ENCODE results near the gene CNTNAP2. TPM values are rescaled to one million over a fixed set of nuclear protein-coding genes. Genes with fewer than 3 reads are reported as not detected.

CNTNAP2 gene
- total RNA-seq, 4 donors from 2014 or later: not detected

GRCh38 chr7:146956321-146956720 lies 839.7 kb downstream of the CNTNAP2 start:
- Histone ChIP-seq H3K4me3 (no peak overlapping the region), H3K27me3 (no peaks in the 10 kb centered on the region), H3K36me3 (no peaks in the 10 kb centered on the region), H3K9me3 (no peaks in the 10 kb centered on the region), H3K27ac (no peak overlapping the region), H3K4me1 (no peaks in the 10 kb centered on the region)
- DNase-seq (no peak), ATAC-seq (no peak)
- intact Hi-C loops (cut with DNase I; ENCODE audit: low total_unique reads) (no loop called here), in situ Hi-C loops (cut with MboI; ENCODE audit: low sequenced_read_pairs in 4 of 4) (no loop called here)
- TF ChIP-seq, protein P1, sequence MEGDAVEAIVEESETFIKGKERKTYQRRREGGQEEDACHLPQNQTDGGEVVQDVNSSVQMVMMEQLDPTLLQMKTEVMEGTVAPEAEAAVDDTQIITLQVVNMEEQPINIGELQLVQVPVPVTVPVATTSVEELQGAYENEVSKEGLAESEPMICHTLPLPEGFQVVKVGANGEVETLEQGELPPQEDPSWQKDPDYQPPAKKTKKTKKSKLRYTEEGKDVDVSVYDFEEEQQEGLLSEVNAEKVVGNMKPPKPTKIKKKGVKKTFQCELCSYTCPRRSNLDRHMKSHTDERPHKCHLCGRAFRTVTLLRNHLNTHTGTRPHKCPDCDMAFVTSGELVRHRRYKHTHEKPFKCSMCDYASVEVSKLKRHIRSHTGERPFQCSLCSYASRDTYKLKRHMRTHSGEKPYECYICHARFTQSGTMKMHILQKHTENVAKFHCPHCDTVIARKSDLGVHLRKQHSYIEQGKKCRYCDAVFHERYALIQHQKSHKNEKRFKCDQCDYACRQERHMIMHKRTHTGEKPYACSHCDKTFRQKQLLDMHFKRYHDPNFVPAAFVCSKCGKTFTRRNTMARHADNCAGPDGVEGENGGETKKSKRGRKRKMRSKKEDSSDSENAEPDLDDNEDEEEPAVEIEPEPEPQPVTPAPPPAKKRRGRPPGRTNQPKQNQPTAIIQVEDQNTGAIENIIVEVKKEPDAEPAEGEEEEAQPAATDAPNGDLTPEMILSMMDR (IDR thresholded peaks at IDR 0.05 in 4 of 5, conservative IDR thresholded peaks at IDR 0.05 in 1 of 5): no peak
- no peak for TF ChIP-seq POLR2A (IDR thresholded peaks at IDR 0.05)

DNA sequence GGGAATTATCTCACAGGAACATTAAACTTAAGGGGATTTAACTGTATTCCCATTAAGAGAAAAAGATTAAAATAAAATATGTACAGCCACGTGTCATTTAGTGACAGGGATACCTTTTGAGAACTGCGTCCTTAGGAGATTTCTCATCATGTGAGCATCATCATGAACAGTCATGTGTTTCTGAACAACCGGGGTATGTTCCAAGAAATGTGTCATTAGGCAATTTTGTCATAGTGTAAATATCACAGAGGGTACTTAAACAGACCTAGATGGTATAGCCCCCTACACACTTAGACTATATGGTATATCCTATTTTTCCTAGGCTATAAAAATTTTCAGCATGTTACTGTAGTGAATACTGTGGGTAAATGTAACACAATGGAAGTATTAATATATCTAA lies 840.3 kb downstream of the CNTNAP2 start:
- no peak overlapping the region for H3K27ac ChIP-seq
- no peak for ATAC-seq
- DNase-seq: no peak
- no peak for TF ChIP-seq POLR2A (IDR thresholded peaks at IDR 0.05)
- TF ChIP-seq, protein P1 (IDR thresholded peaks at IDR 0.05 in 4 of 5, conservative IDR thresholded peaks at IDR 0.05 in 1 of 5): no peak
- in situ Hi-C loops (cut with MboI; ENCODE audit: low sequenced_read_pairs in 4 of 4): no loop called here
- no peaks in the 10 kb centered on the region for H3K4me1 ChIP-seq
- H3K27me3 ChIP-seq: no peaks in the 10 kb centered on the region
- no peaks in the 10 kb centered on the region for H3K9me3 ChIP-seq
- no peak overlapping the region for H3K4me3 ChIP-seq
- H3K36me3 ChIP-seq: no peaks in the 10 kb centered on the region
- intact Hi-C loops (cut with DNase I; ENCODE audit: low total_unique reads): no loop called here

- Histone ChIP-seq H3K4me1 (no peaks in the 10 kb centered on the region), H3K27me3 (no peaks in the 10 kb centered on the region), H3K36me3 (no peaks in the 10 kb centered on the region), H3K4me3 (no peak overlapping the region), H3K27ac (no peak overlapping the region), H3K9me3 (no peaks in the 10 kb centered on the region)
- TF ChIP-seq, protein P1 (IDR thresholded peaks at IDR 0.05 in 4 of 5, conservative IDR thresholded peaks at IDR 0.05 in 1 of 5): no peak
- TF ChIP-seq POLR2A (IDR thresholded peaks at IDR 0.05): no peak
- ATAC-seq (no peak), DNase-seq (no peak)
- in situ Hi-C loops (cut with MboI; ENCODE audit: low sequenced_read_pairs in 4 of 4): no loop called here
- intact Hi-C loops (cut with DNase I; ENCODE audit: low total_unique reads): no loop called here
These were observed 844.3 kb downstream of the CNTNAP2 start for GRCh38 chr7:146960773-146961391.

GRCh38 chr7:146961617-146962016 lies 845.0 kb downstream of the CNTNAP2 start:
- H3K4me1 ChIP-seq: no peaks in the 10 kb centered on the region
- TF ChIP-seq, protein P1 (IDR thresholded peaks at IDR 0.05 in 4 of 5, conservative IDR thresholded peaks at IDR 0.05 in 1 of 5): no peak
- no peak for TF ChIP-seq POLR2A (IDR thresholded peaks at IDR 0.05)
- no peaks in the 10 kb centered on the region for H3K36me3 ChIP-seq
- no peaks in the 10 kb centered on the region for H3K27me3 ChIP-seq
- intact Hi-C loops (cut with DNase I; ENCODE audit: low total_unique reads) (no loop called here), in situ Hi-C loops (cut with MboI; ENCODE audit: low sequenced_read_pairs in 4 of 4) (no loop called here)
- H3K9me3 ChIP-seq: no peaks in the 10 kb centered on the region
- H3K4me3 ChIP-seq: no peak overlapping the region
- H3K27ac ChIP-seq: no peak overlapping the region
- DNase-seq (no peak), ATAC-seq (no peak)

DNA sequence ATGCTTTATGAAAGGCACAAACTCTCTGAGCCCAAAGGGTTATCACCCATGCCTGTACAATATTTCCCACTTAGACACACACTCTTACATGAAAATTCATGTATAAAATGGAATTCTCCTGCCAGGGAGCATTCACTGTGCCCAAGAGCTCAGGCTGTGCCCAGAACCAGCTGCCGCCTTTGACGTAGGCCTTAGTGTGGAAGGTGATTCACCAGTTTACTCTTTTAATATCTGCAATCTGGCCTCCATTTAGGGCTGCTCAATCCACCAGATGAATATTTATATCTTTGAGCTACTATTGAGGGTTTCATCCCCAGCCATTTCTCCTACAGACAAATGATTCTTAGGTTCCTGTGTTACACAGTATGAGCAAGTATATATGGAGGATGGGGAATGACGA lies 849.7 kb downstream of the CNTNAP2 start:
- no peaks in the 10 kb centered on the region for H3K9me3 ChIP-seq
- no peaks in the 10 kb centered on the region for H3K27me3 ChIP-seq
- H3K36me3 ChIP-seq: no peaks in the 10 kb centered on the region
- TF ChIP-seq, protein P1 (IDR thresholded peaks at IDR 0.05 in 4 of 5, conservative IDR thresholded peaks at IDR 0.05 in 1 of 5): no peak
- no peak for TF ChIP-seq POLR2A (IDR thresholded peaks at IDR 0.05)
- no peak overlapping the region for H3K4me3 ChIP-seq
- ATAC-seq: no peak
- intact Hi-C loops (cut with DNase I; ENCODE audit: low total_unique reads) (no loop called here), in situ Hi-C loops (cut with MboI; ENCODE audit: low sequenced_read_pairs in 4 of 4) (no loop called here)
- H3K4me1 ChIP-seq: no peaks in the 10 kb centered on the region
- no peak overlapping the region for H3K27ac ChIP-seq
- DNase-seq: no peak

Data from gastrocnemius medialis (tissue), 4 donors.